Activated CD4-positive, alpha-beta T cell treated with anti-CD3 and anti-CD28 coated beads, Interleukin-2, amount 50 U/mL, for 24 hours (primary cell): ENCODE measurements around the gene SPOCK3.

Experiments
- DNase-seq, 2 donors: peaks; one replicate each; pipeline ENCODE4 v3.0.0-alpha.2; 2020; ENCODE audit warnings: low read depth in 1 of 2, low spot score in 1 of 2

The SPOCK3 gene

GRCh38 chr4:167041524-167041923 is 192.8 kb downstream of the SPOCK3 start:
- DNase-seq: no peak

- no peak for DNase-seq
Measured at GRCh38 chr4:167035390-167035789, 198.9 kb downstream of the SPOCK3 start.

- DNase-seq: no peak
Measured at GRCh38 chr4:167034983-167035382, 199.3 kb downstream of the SPOCK3 start.

DNA sequence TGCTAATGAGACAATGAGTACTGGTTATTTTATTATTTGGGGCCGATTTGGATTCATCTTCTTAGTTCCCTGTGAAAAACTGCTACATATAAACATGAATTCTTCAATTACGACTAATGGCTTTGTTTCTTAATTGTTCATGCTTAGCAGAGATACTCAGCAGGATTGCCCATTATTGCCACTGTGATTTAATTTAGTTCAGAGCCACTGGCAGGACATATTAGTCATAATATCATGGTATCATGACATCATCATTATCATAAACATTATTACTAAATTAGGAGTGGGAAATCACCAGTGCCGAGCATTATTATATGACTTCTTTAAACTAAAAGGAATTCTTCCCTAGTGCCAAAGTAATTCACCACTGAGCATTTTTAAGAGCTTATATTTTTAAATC is 201.4 kb downstream of the SPOCK3 start:
- DNase-seq: no peak

GRCh38 chr4:167031534-167032156 is 202.6 kb downstream of the SPOCK3 start:
- no peak for DNase-seq

DNA sequence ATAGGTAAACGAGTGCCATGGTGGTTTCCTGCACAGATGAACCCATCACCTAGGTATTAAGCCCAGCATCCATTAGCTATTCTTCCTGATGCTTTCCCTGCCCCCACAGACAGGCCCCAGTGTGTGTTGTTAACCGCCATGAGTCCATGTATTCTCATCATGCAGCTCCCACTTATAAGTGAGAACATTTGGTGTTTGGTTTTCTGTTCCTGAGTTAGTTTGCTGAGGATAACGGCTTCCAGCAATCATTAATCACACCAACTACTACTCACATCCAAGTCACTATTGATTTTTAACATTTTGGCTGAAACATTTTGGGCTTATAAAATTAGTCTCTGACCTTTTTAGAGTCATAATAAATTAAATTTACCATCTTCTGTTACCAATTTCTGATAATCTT is 205.3 kb downstream of the SPOCK3 start:
- no peak for DNase-seq

DNA sequence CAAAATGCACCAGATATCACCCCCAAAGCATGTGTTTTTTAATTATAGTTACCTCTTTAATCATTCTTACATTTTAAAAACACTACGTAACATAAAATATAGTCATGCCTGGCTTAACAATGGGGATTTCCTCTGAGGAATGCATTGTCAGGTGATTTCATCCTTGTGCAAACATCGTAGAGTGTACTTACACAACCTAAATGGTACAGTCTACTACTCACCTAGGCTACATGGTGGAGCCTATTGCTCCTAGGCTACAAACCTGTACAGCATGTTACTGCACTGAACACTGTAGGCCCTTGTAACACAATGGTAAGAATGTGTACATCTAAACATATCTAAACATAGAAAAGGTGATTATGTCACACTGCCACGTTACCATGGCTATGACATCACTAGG is 208.6 kb downstream of the SPOCK3 start:
- DNase-seq: no peak

DNA sequence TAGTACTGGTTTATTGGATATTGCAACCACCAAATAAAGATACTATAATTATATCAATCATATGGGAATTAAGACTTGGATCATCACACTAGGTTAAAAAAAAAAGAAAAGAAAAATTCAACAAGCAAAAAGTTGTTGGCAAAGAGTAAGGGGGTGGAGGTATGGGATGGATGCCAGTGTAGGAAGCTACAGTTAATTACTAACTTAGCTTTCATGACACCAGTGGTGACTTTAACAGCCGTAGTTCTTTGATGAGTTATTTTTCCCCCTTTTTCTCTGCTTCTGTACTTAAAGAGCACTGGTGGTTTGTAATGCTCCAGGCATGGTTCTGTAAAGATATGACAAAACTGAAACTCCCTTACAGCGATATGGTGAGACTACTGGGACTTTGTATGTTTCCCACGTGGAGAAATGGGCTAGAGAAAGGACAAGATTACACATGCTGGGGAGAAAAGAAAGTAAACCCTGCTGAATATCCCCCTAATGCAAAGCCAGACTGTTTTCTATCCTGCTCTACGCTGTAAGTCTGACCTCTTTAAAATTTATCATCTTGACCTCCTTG is 210.8 kb downstream of the SPOCK3 start:
- no peak for DNase-seq

- DNase-seq: peak; percentile 31 to 36
Measured at GRCh38 chr4:167021545-167022155, 212.6 kb downstream of the SPOCK3 start.

GRCh38 chr4:167020410-167020809 is 213.9 kb downstream of the SPOCK3 start:
- no peak for DNase-seq

DNA sequence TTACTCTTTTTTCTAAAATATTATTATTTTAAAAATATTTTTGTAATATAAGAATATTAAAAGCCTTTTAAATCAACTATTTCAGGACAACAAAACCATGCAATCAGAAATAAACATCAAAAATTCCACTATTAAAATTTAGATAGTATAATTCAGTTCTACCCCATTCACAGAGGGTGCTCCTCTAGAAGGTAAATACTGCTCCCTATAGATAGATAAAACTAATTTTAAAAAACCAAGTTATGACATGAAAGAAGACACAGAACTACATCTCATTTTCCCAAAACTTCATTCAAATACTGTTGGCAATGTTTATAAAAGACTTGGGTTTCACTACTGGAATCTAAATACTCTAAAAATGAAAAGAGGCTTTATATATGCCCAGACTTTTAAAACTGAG is 219.3 kb downstream of the SPOCK3 start:
- no peak for DNase-seq

GRCh38 chr4:167003326-167003725 is 231.0 kb downstream of the SPOCK3 start:
- DNase-seq: no peak

DNA sequence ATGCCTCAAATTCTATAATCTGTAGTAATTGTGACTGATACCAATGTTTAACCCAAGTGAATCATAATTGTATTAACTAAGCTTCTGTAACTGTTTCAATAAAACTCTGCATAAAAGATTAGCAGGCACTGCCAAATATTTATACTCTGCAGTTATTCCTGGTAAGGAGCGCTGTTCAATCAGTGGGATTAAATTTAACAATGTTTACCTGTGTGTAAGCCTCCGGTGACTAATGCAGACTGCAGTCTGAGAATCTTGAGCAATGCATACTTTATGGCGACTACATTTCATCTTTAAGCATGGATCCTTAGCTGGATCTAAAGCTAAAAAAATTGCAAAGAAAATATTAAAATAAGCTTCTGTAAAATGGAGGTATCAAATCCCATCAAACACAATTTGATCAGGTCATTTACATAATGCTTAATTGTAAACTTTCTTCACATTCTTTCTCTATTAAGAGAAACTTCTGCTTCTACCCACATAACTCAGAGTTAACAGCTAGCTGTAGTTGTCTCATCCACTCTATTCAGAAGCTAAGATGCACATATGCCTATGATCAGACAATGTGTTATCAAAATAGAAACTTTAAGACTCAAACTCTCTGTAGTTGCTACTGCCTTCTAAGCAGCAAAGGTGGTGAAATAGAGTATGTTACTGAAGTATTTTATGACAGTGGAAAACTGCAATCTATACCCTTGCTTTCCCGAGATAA is 234.0 kb downstream of the SPOCK3 start:
- no peak for DNase-seq

DNA sequence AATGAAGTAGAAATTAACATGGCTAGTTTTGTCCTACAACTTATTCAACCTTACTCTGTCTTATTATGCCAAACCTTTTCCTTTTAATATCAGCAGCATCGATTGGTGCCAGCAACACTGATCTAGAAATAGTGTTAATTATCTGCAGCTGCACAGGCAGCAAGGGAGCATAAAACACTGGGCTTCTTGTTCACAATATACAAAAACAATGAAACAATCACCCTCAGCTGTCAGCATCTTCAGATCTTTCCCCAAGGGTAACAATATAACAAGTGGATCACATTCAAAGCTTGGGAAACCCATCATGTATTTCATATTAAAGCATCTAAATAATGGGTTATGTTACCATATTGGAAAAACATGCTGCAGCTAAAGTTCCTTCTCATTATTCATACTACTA is 238.1 kb downstream of the SPOCK3 start:
- DNase-seq: no peak

GRCh38 chr4:166994686-166995085 is 239.6 kb downstream of the SPOCK3 start:
- no peak for DNase-seq

DNA sequence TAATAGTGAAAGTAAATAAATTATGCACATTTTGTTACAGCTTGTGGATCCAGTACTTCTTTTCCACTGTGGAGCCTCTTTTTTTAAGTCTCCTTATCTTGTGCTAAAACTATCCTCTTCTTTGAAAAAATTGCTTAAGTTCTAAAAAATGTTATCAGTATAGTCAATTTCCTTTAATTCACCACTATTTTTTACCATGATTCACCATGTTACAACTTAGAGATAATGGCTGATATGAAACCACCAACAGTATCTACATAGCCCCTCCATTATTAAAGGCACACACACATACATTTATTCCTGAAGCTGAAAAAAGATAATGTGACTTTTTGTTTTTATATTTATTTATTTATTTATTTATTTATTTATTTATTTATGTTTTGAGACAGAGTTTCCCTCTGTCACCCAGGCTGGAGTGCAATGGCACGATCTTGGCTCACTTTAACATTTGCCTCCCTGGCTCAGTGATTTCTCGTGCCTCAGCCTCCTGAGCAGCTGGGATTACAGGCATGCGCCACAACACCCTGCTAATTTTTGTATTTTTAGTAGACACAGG is 243.2 kb downstream of the SPOCK3 start:
- DNase-seq: no peak

GRCh38 chr4:166989886-166990285 is 244.4 kb downstream of the SPOCK3 start:
- no peak for DNase-seq

DNA sequence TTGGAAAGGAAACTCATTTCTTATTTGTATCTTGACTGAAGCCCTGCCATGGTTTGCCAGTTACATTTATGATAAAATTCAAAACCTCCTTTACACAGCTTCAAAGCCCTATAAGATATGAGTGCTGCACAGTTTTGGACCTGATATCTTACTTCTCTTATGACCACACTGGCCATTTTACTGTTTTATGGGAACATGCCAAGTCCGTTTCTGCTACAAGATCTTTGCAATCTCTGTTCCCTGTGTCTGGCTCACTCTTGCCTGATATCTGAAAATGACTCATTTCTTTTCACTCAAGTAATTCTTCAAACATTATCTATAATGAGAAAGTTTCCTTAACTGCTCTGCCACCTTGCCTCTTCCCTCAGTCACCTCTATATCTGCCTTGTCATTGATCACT is 247.3 kb downstream of the SPOCK3 start:
- DNase-seq: no peak

GRCh38 chr4:166981847-166982246 is 252.4 kb downstream of the SPOCK3 start:
- DNase-seq: no peak

GRCh38 chr4:166980419-166980818 is 253.9 kb downstream of the SPOCK3 start:
- DNase-seq: no peak

DNA sequence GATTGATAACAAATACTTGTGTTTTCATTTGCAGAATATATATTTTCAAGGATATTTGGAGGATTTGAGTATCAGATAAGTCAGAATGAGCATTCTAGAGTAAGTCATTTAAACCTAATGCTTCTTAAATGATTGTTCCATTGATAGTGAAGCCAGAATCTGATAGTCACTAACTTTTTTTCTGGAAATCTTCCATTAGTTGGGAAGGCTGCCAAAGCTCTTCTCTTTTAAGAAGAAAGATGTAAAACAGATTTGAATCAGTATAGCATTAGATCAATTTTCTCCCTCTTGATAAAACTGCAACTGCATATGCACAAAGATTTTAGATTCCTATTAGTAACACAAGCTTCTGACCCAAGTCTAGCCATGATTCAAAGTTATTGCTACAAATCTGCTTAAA is 256.7 kb downstream of the SPOCK3 start:
- DNase-seq: no peak

- DNase-seq: no peak
Measured at GRCh38 chr4:166972071-166972470, 262.2 kb downstream of the SPOCK3 start.
